Measurements from ENCODE around the gene OR5AK2. TPM values are rescaled to one million over a fixed set of nuclear protein-coding genes. Genes with fewer than 3 reads are reported as not detected.

The OR5AK2 gene
- total and polyA plus RNA-seq, 9 of the 15 experiments (the other 6 are each of a cell fraction or from before 2014, with no cell fraction given), result not detected

GRCh38 chr11:57001674-57002401, 13.1 kb downstream of the OR5AK2 start (continued):
- TF ChIP-seq, protein P1, sequence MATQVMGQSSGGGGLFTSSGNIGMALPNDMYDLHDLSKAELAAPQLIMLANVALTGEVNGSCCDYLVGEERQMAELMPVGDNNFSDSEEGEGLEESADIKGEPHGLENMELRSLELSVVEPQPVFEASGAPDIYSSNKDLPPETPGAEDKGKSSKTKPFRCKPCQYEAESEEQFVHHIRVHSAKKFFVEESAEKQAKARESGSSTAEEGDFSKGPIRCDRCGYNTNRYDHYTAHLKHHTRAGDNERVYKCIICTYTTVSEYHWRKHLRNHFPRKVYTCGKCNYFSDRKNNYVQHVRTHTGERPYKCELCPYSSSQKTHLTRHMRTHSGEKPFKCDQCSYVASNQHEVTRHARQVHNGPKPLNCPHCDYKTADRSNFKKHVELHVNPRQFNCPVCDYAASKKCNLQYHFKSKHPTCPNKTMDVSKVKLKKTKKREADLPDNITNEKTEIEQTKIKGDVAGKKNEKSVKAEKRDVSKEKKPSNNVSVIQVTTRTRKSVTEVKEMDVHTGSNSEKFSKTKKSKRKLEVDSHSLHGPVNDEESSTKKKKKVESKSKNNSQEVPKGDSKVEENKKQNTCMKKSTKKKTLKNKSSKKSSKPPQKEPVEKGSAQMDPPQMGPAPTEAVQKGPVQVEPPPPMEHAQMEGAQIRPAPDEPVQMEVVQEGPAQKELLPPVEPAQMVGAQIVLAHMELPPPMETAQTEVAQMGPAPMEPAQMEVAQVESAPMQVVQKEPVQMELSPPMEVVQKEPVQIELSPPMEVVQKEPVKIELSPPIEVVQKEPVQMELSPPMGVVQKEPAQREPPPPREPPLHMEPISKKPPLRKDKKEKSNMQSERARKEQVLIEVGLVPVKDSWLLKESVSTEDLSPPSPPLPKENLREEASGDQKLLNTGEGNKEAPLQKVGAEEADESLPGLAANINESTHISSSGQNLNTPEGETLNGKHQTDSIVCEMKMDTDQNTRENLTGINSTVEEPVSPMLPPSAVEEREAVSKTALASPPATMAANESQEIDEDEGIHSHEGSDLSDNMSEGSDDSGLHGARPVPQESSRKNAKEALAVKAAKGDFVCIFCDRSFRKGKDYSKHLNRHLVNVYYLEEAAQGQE (IDR thresholded peaks at IDR 0.05; ENCODE audit: borderline replicate concordance), result peak; percentile 28; the same call in 1 of the 2 replicates
- TF ChIP-seq, protein P1 (CRISPR knock-in tag; IDR thresholded peaks at IDR 0.05; ENCODE audit: low read depth), result no peak
- no peak for TF ChIP-seq SLC30A9 (CRISPR knock-in tag; IDR thresholded peaks at IDR 0.05)
